DOHH2 (cell line): Measurements from ENCODE around the gene PSMD6.

Experiments
- EZH2phosphoT487 ChIP-seq: fragments of 200-600 bp; sonication (generic); IDR thresholded peaks from 2 replicates; pipeline ENCODE4 v1.6.1; 2017; ENCODE audit warnings: borderline replicate concordance, mild to moderate bottlenecking, antibody characterized with exemption, low read length, moderate library complexity, mixed read lengths
- TF ChIP-seq, protein P1 (sequence below): fragments of 200-600 bp; sonication (generic); IDR thresholded peaks from one replicate; pipeline ENCODE4 v1.5.1; 2014; ENCODE audit warnings: antibody characterized with exemption, mild to moderate bottlenecking, low read depth, low read length; ENCODE audit not compliant: poor library complexity, severe bottlenecking

DNA sequence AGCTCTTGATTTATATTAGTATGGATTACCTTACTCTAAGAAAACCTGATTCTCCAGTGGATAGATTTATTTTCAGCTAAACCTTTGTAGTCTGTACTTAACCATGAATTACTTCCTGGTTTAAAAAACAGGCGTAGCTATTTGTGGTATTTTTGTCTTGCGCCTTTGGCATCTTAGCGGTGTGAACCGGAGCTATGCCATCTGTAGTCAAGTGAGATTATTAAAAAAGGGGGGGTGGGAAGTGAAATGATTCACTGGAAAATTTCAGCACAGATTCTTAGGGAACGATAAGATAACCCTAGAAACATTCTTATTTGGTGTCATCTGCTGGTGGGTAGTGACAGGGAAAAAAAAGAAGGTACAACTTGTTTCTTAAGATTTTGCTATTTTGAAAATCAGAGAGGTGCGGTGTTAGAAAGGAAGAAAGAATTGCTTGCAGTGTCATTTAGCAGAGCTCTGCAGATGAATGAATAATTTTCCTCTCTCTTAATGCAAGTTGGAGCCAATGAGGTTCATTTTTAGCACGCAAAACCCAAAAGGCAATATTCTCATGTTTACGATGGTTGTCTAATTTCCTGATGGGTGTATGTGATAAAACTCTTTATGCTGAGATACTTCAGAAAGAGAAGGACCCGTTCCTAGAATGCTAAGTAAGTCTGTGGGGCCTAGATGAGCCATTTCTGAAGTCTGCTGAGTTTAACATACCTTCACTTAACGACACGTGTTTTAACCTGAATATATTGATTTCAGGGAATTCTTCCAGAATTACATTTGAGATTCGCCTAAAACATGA is 44.0 kb downstream of the PSMD6 start:
- TF ChIP-seq, protein P1, sequence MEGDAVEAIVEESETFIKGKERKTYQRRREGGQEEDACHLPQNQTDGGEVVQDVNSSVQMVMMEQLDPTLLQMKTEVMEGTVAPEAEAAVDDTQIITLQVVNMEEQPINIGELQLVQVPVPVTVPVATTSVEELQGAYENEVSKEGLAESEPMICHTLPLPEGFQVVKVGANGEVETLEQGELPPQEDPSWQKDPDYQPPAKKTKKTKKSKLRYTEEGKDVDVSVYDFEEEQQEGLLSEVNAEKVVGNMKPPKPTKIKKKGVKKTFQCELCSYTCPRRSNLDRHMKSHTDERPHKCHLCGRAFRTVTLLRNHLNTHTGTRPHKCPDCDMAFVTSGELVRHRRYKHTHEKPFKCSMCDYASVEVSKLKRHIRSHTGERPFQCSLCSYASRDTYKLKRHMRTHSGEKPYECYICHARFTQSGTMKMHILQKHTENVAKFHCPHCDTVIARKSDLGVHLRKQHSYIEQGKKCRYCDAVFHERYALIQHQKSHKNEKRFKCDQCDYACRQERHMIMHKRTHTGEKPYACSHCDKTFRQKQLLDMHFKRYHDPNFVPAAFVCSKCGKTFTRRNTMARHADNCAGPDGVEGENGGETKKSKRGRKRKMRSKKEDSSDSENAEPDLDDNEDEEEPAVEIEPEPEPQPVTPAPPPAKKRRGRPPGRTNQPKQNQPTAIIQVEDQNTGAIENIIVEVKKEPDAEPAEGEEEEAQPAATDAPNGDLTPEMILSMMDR, result no peak
- no peak for TF ChIP-seq EZH2phosphoT487
